ENCODE results near the gene POFUT2. TPM values are rescaled to one million over a fixed set of nuclear protein-coding genes. Genes with fewer than 3 reads are reported as not detected.

The POFUT2 gene
- total RNA-seq, 4 donors from 2014 or later = 7.9 to 11.4 (median 9.4) TPM

- Histone ChIP-seq H3K4me1 (peaks cover 0 to 3% (median 0%) of the 10 kb centered on the region in 3 donors), H3K36me3 (no peaks in the 10 kb centered on the region), H3K27ac (no peak overlapping the region), H3K9me3 (no peaks in the 10 kb centered on the region), H3K4me3 (no peak overlapping the region), H3K27me3 (peaks cover 0 to 69% (median 3%) of the 10 kb centered on the region in 4 donors)
- no peak for DNase-seq
- WGBS, 2 donors = 80% methylated on average over 4 of the region's 31 CpGs; no CpG with 5 or more reads in 1 of the 2 donors
- TF ChIP-seq CTCF (IDR thresholded peaks at IDR 0.05) (no peak), POLR2A (IDR thresholded peaks at IDR 0.05) (no peak)
- intact Hi-C loops (cut with DNase I) = no loop called here
Observed at GRCh38 chr21:45256021-45256911, 31.4 kb downstream of the POFUT2 start.

GRCh38 chr21:45255381-45256020 lies 32.2 kb downstream of the POFUT2 start:
- no peak overlapping the region for H3K4me3 ChIP-seq
- H3K36me3 ChIP-seq = no peaks in the 10 kb centered on the region
- intact Hi-C loops (cut with DNase I) = no loop called here
- H3K27ac ChIP-seq = no peak overlapping the region
- 60% methylated on average over 1 of the region's 22 CpGs; no CpG with 5 or more reads in 1 of the 2 donors for WGBS, 2 donors
- peaks cover 0 to 69% (median 3%) of the 10 kb centered on the region in 4 donors for H3K27me3 ChIP-seq
- peaks cover 0 to 3% (median 0%) of the 10 kb centered on the region in 3 donors for H3K4me1 ChIP-seq
- no peak for DNase-seq
- TF ChIP-seq POLR2A (IDR thresholded peaks at IDR 0.05) (no peak), CTCF (IDR thresholded peaks at IDR 0.05) (no peak)
- H3K9me3 ChIP-seq = no peaks in the 10 kb centered on the region

- Histone ChIP-seq H3K4me3 (no peak overlapping the region), H3K36me3 (no peaks in the 10 kb centered on the region), H3K9me3 (no peaks in the 10 kb centered on the region), H3K27ac (no peak overlapping the region), H3K4me1 (peaks cover 0 to 3% (median 0%) of the 10 kb centered on the region in 3 donors), H3K27me3 (peaks cover 0 to 68% (median 3%) of the 10 kb centered on the region in 4 donors)
- intact Hi-C loops (cut with DNase I) = no loop called here
- TF ChIP-seq POLR2A (IDR thresholded peaks at IDR 0.05) = no peak
- TF ChIP-seq CTCF (IDR thresholded peaks at IDR 0.05) = no peak
- DNase-seq = no peak
- 74 to 88% methylated on average over 11 to 12 of the region's 17 CpGs for WGBS, 2 donors
Observed at GRCh38 chr21:45254460-45254930, 33.2 kb downstream of the POFUT2 start.

- intact Hi-C loops (cut with DNase I) = no loop called here
- no peaks in the 10 kb centered on the region for H3K36me3 ChIP-seq
- H3K27ac ChIP-seq = no peak overlapping the region
- TF ChIP-seq POLR2A (IDR thresholded peaks at IDR 0.05) (no peak), CTCF (IDR thresholded peaks at IDR 0.05) (no peak)
- no peak overlapping the region for H3K4me3 ChIP-seq
- 80% methylated on average over 1 of the region's 28 CpGs; no CpG with 5 or more reads in 1 of the 2 donors for WGBS, 2 donors
- no peaks in the 10 kb centered on the region for H3K9me3 ChIP-seq
- peaks cover 0 to 65% (median 3%) of the 10 kb centered on the region in 4 donors for H3K27me3 ChIP-seq
- DNase-seq = no peak
- H3K4me1 ChIP-seq = peaks cover 0 to 7% (median 3%) of the 10 kb centered on the region in 3 donors
Observed at GRCh38 chr21:45253633-45254459, 33.8 kb downstream of the POFUT2 start.
